ENCODE results near the gene DFFA.
"Not testable (repeated sequence)": the region's sequence is repeated elsewhere in the genome, so short reads cannot be mapped to it uniquely, and the experiment has no call there.

The DFFA gene

GRCh38 chr1:10425826-10426534 lies 46.3 kb downstream of the DFFA start:
- not testable (repeated sequence) for DNase-seq

GRCh38 chr1:10424651-10425050 lies 47.7 kb downstream of the DFFA start:
- DNase-seq = no peak

DNA sequence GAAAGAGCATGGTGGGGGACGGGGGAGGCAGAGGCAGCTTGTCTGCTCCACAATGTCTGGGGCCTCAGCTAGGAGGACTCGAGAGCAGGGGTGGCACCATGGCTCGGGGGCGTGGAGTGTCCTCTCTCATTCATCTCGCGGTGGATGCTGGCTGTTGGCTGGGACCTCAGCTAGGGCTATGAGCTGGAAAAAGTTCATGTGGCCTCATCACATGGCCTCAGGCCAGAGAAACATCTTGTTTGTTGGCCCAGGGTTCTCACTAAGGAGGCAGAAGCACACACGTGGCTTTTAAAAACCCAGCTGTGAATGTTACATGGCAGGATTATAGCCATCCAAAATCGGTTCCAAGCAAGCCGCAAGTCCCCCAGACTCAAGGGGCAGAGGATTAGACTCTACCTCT lies 48.3 kb downstream of the DFFA start:
- no peak for DNase-seq

DNA sequence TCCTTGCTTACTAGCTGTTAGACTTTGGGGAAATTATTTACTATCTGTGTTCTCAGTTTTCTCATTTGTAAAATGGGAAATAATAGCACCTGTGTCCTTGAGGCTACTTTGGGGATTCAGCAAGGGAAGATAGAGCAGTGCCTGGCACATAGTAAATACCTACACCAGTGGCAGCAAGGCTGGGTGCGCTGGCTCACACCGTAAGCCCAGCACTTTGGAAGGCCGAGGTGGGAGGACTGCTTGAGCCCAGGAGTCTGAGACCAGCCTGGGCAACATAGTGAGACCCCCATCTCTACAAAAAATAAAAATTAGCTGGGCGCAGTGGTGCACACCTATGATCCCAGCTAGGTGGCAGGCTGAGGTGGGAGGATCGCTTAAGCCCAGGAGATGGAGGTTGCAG lies 50.7 kb downstream of the DFFA start:
- no peak for DNase-seq

DNA sequence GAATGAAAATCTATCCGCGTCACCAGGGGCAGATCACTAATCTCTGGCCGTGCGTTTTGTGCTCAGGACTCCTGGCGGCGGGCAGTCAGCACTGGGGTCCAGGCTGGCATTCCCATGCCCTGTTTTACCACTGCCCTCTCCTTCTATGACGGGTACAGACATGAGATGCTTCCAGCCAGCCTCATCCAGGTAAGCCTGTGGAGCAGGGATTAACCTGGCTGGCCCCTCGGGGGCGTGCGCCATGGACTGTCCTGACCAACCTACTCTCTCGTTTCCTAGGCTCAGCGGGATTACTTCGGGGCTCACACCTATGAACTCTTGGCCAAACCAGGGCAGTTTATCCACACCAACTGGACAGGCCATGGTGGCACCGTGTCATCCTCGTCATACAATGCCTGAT lies 53.0 kb downstream of the DFFA start:
- DNase-seq = no peak

DNA sequence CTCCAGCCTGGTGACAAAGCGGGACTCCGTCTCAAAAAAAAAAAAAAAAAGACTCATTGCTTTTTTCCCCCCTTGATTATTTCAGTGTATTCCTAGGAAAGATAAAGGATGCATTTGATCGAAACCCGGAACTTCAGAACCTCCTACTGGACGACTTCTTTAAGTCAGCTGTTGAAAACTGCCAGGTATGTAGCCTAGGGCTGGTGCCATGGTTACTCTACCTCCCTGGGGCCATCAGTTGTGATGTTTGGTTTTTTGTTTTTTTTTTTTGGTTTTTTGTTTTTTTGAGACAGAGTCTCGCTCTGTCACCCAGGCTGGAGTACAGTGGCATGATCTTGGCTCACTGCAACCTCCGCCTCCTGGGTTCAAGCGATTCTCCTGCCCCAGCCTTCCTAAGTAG lies 53.6 kb downstream of the DFFA start:
- not testable (repeated sequence) for DNase-seq

DNA sequence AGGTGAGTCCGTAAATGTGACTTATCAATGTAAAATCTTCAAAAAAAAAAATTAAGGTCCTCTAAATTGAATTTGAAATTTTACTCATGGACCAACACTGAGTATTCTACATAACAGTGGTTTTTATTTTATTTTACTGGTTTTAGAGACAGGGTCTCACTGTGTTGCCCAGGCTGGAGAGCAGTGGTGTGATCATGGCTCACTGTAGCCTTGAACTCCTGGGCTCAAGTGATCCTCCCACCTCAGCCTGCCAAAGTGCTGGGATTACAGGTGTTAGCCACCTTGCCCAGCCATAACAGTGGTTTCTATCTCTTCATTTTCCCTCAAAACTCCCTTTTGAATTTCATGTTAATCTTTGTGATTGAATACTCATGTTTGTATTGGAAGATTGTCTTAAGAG lies 56.4 kb downstream of the DFFA start:
- not testable (repeated sequence) for DNase-seq

DNA sequence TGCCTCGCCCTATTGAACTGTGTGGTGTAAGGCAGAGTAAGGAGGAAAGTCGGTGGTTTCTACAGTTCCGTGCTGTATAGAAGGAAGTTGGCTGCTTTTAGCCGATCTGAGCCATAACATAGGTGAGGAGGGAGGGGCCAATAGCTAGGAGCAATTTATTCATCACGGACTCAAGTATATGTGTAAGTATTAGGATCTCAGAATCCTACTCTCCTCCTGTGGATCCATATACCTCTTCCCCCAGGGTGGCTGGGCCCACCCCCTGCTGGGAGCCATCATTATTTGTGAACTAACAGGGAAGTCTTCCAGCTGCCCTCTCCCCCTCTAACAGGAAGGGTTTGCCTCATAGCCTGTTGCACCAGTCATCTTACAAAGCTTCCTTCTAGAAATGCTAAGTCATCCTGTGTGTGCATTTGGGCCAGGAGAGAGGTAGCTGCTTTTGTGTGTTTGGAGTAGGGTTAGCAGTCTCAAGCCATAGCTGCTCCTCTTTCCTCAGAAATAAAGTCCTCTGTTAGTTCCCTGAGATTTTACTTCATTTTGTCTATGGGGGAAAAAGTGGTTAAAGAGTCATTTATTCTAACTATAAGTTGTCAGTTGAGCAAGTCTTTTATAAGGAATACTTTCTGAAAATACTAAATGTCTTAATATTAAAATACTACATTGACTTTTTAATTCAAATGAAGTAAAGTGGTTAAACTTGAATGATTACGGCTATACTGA lies 57.0 kb downstream of the DFFA start:
- DNase-seq = no peak

DNA sequence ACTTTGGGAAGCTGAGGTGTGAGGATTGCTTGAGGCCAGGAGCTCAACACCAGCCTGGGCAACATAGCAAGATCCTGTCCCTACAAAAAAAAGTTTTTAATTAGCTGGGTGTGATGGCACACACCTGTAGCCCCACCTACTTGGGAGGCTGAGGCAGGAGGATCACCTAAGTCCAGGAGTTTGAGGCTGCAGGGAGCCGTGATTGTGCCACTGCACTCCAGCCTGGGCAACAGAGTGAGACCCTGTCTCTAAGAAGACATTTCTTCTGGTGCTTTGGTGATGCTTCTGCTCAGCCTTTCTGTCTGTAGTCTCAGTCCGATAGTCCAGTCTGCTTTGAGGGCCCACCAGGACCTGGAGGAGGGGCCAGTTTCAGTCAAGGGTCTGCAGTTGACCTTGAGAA lies 65.1 kb downstream of the DFFA start:
- DNase-seq = no peak

All from NCI-H2107 (cell line).